ENCODE data around the gene MED13L. TPM values are rescaled to one million over a fixed set of nuclear protein-coding genes. Genes with fewer than 3 reads are reported as not detected.

The MED13L gene
- total and polyA plus RNA-seq, 2 of the 4 experiments (the other 2 are of a cell fraction), result 17.9 to 49.1 TPM

- in situ Hi-C loops (cut with MboI; ENCODE audit: low sequenced_read_pairs) (no loop called here), dilution Hi-C loops (cut with HindIII; ENCODE audit: low sequenced_read_pairs, unreplicated experiment) (no loop called here), intact Hi-C loops (cut with micrococcal nuclease) (no loop called here)
- Histone ChIP-seq H4K5ac (ENCODE audit: low read depth, low read length) (no peak overlapping the region), H2BK120ac (ENCODE audit: low read depth, low read length) (no peak overlapping the region), H3K9ac (ENCODE audit: low read depth, low read length) (no peak overlapping the region), H3K4me1 (ENCODE audit: control insufficient read depth, insufficient read depth, low read length) (peaks cover 5% of the 10 kb centered on the region), H3K27ac (ENCODE audit: insufficient read depth, low read length) (no peak overlapping the region), H3K36me3 (ENCODE audit: control insufficient read depth, insufficient read depth, low read length) (no peaks in the 10 kb centered on the region), H2AK9ac (replicated peaks; ENCODE audit: low read depth, low read length, poor library complexity) (no peak overlapping the region), H3K18ac (ENCODE audit: low read depth, low read length) (no peak overlapping the region), H3K4me2 (ENCODE audit: low read depth, low read length) (peak overlapping the region; percentile 36; the same call in 1 of the 2 replicates), H3K79me1 (ENCODE audit: low read depth in 1 of 2, low read length in 2 of 2) (peaks cover 33 to 68% of the 10 kb centered on the region in 2 experiments), H3K9me3 (ENCODE audit: control insufficient read depth, insufficient read depth, low read length) (no peaks in the 10 kb centered on the region), H3K4me3 (ENCODE audit: insufficient read depth, low read depth, low read length) (no peak overlapping the region), H3K9me1 (ENCODE audit: insufficient read depth, low read length) (peaks cover 10% of the 10 kb centered on the region), H3K23ac (ENCODE audit: low read depth, low read length) (peak overlapping the region; percentile 17; the same call in 1 of the 2 replicates), H4K20me1 (ENCODE audit: insufficient read depth, low read length) (peaks cover 37% of the 10 kb centered on the region; the same call in 1 of the 2 replicates), H3K27me3 (ENCODE audit: control insufficient read depth, insufficient read depth, low read length) (no peaks in the 10 kb centered on the region), H4K8ac (ENCODE audit: low read depth in 2 of 2, low read length in 2 of 2) (no peak overlapping the region), H2BK5ac (ENCODE audit: low read depth, low read length, poor library complexity, severe bottlenecking) (no peak overlapping the region), H2AFZ (replicated peaks; ENCODE audit: low read length, poor library complexity) (no peak overlapping the region), H3K4ac (ENCODE audit: low read depth, low read length) (no peak overlapping the region), H3K14ac (replicated peaks; ENCODE audit: low read depth, low read length) (no peak overlapping the region; the same call in 1 of the 2 replicates), H2BK15ac (ENCODE audit: low read depth, low read length) (no peak overlapping the region), H4K91ac (ENCODE audit: insufficient read depth, low read depth, low read length) (no peak overlapping the region), H3K56ac (ENCODE audit: extremely low read depth, insufficient read depth, low read length) (no peak overlapping the region), H2BK20ac (ENCODE audit: low read depth, low read length) (no peak overlapping the region), H2AK5ac (ENCODE audit: low read depth, low read length) (no peak overlapping the region)
- no peak for TF ChIP-seq FOS (IDR thresholded peaks at IDR 0.05; ENCODE audit: low read depth, low read length)
- TF ChIP-seq NFE2L2 (IDR thresholded peaks at IDR 0.05; ENCODE audit: low read depth, low read length), result no peak
- no peak for TF ChIP-seq CEBPB (IDR thresholded peaks at IDR 0.05; ENCODE audit: low read depth, low read length)
- TF ChIP-seq SMC3 (IDR thresholded peaks at IDR 0.05; ENCODE audit: low read depth, low read length), result no peak
- TF ChIP-seq MXI1 (IDR thresholded peaks at IDR 0.05; ENCODE audit: borderline replicate concordance, low read depth, low read length), result no peak
- no peak for TF ChIP-seq POLR2A (IDR thresholded peaks at IDR 0.05; ENCODE audit: low read depth, low read length)
- TF ChIP-seq RFX5 (IDR thresholded peaks at IDR 0.05; ENCODE audit: low read depth, low read length), result no peak
- TF ChIP-seq USF2 (IDR thresholded peaks at IDR 0.05; ENCODE audit: low read depth, low read length), result no peak
- TF ChIP-seq, protein P1, sequence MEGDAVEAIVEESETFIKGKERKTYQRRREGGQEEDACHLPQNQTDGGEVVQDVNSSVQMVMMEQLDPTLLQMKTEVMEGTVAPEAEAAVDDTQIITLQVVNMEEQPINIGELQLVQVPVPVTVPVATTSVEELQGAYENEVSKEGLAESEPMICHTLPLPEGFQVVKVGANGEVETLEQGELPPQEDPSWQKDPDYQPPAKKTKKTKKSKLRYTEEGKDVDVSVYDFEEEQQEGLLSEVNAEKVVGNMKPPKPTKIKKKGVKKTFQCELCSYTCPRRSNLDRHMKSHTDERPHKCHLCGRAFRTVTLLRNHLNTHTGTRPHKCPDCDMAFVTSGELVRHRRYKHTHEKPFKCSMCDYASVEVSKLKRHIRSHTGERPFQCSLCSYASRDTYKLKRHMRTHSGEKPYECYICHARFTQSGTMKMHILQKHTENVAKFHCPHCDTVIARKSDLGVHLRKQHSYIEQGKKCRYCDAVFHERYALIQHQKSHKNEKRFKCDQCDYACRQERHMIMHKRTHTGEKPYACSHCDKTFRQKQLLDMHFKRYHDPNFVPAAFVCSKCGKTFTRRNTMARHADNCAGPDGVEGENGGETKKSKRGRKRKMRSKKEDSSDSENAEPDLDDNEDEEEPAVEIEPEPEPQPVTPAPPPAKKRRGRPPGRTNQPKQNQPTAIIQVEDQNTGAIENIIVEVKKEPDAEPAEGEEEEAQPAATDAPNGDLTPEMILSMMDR (conservative IDR thresholded peaks at IDR 0.05; ENCODE audit: low read depth, low read length), result no peak
- no peak for TF ChIP-seq MAZ (IDR thresholded peaks at IDR 0.05; ENCODE audit: borderline replicate concordance, low read depth, low read length)
- TF ChIP-seq ELK1 (IDR thresholded peaks at IDR 0.05; ENCODE audit: borderline replicate concordance, low read depth, low read length), result no peak
- TF ChIP-seq MAFK (IDR thresholded peaks at IDR 0.05; ENCODE audit: low read depth, low read length), result no peak
- TF ChIP-seq CHD1 (IDR thresholded peaks at IDR 0.05; ENCODE audit: low read depth, low read length), result no peak
- TF ChIP-seq RAD21 (IDR thresholded peaks at IDR 0.05; ENCODE audit: low read length), result no peak
- TF ChIP-seq RCOR1 (IDR thresholded peaks at IDR 0.05; ENCODE audit: insufficient replicate concordance, low read length), result no peak
- TF ChIP-seq BHLHE40 (IDR thresholded peaks at IDR 0.05; ENCODE audit: low read depth, low read length), result no peak
- POLR2A ChIA-PET (ENCODE audit: unreplicated experiment), result no interaction called here
- WGBS, 2 experiments (ENCODE audit: extremely low coverage in 2 of 2, insufficient read length in 1 of 2), result 67% methylated on average over 1 of the region's 3 CpGs; no CpG with 5 or more reads in 1 of the 2 experiments
- no TSS peak for BruUV-seq (replicated peaks)
- CTCF ChIA-PET, result interaction anchor here (1.2 kb wide), 1 partner anchor 18 kb away, joined by 3 read pairs; no protein-coding TSS in a partner anchor
- DNase-seq, result no peak
- ATAC-seq (ENCODE audit: low read depth), result no peak
Observed at GRCh38 chr12:116033765-116034164, 243.7 kb downstream of the MED13L start.
